ENCODE data around the gene BCCIP. TPM values are rescaled to one million over a fixed set of nuclear protein-coding genes. Genes with fewer than 3 reads are reported as not detected.

Gene BCCIP
- polyA plus RNA-seq, 1 donor: 56.3 TPM

DNA sequence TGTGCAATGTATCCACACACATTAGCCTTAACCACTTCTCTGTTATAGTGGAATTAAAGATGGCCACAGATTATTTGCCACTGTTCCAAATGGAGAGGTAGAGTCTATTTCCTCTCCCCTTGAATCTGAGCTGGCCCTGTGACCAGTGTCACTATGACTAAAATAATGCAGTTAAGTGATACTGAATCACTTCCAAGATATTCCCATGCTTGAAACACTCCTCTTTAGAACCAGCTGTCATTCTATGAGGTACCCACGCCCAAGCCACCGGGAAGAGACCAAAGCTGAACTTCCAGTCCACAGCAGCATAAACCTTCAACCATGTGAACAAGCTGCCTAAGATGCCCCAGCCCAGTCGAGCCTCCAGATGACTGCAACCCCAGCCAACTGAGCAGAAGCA, 59.9 kb downstream of the BCCIP start:
- H3K27me3 ChIP-seq (ENCODE audit: control insufficient read depth, insufficient read depth, low read length): no peaks in the 10 kb centered on the region
- no peak for DNase-seq
- no peaks in the 10 kb centered on the region for H3K4me1 ChIP-seq (ENCODE audit: control insufficient read depth, insufficient read depth, low read length)
- H3K4me3 ChIP-seq (ENCODE audit: low read length): no peak overlapping the region
- no peak overlapping the region for H3K27ac ChIP-seq (ENCODE audit: low read length)
- H3K9me3 ChIP-seq (ENCODE audit: control insufficient read depth, low read depth, low read length): no peaks in the 10 kb centered on the region
- no CpG with 5 or more reads among the region's 3 CpGs for WGBS (ENCODE audit: insufficient coverage, low lambda C conversion rate)
- peaks cover 18% of the 10 kb centered on the region for H3K36me3 ChIP-seq (ENCODE audit: control insufficient read depth, insufficient read depth, low read length)

Other genes starting within 250 kb of the BCCIP start
- gene TEX36, start 140.4 kb upstream of the BCCIP start, polyA plus RNA-seq: 0.07 TPM
- gene EDRF1, start 103.8 kb upstream of the BCCIP start, polyA plus RNA-seq: 29.4 TPM
- 0.28 TPM for gene MMP21, start 47.7 kb upstream of the BCCIP start, polyA plus RNA-seq
- gene UROS, start 288 bp upstream of the BCCIP start, polyA plus RNA-seq: 47.8 TPM
- gene DHX32, start 57.7 kb downstream of the BCCIP start, polyA plus RNA-seq: 37.2 TPM
- 5.0 TPM for gene FANK1, start 73.0 kb downstream of the BCCIP start, polyA plus RNA-seq

All from large intestine (tissue), 3 donors.